ENCODE results near the gene OR5H1. TPM values are rescaled to one million over a fixed set of nuclear protein-coding genes. Genes with fewer than 3 reads are reported as not detected.
"Not testable (repeated sequence)": the region's sequence is repeated elsewhere in the genome, so short reads cannot be mapped to it uniquely, and the experiment has no call there.

OR5H1 gene
- total RNA-seq, 2 donors from 2014 or later = not detected

- not testable (repeated sequence) for ATAC-seq; DNase-seq (ENCODE audit: low spot score); H3K9me3 Mint-ChIP-seq; H3K27ac Mint-ChIP-seq; H3K4me3 Mint-ChIP-seq; H3K4me1 Mint-ChIP-seq (ENCODE audit: low read depth in 2 of 2); H3K27me3 Mint-ChIP-seq; H3K36me3 Mint-ChIP-seq
These were observed 18.9 kb downstream of the OR5H1 start for GRCh38 chr3:98149456-98149855.

GRCh38 chr3:98151241-98151640, 20.7 kb downstream of the OR5H1 start:
- DNase-seq (ENCODE audit: low spot score) (no peak), ATAC-seq (no peak)
- H3K36me3 Mint-ChIP-seq = no peaks in the 10 kb centered on the region
- no peaks in the 10 kb centered on the region for H3K4me1 Mint-ChIP-seq (ENCODE audit: low read depth in 2 of 2)
- H3K9me3 Mint-ChIP-seq = peaks cover 3% of the 10 kb centered on the region
- no peak overlapping the region for H3K27ac Mint-ChIP-seq
- no peaks in the 10 kb centered on the region for H3K27me3 Mint-ChIP-seq
- H3K4me3 Mint-ChIP-seq = no peak overlapping the region

DNA sequence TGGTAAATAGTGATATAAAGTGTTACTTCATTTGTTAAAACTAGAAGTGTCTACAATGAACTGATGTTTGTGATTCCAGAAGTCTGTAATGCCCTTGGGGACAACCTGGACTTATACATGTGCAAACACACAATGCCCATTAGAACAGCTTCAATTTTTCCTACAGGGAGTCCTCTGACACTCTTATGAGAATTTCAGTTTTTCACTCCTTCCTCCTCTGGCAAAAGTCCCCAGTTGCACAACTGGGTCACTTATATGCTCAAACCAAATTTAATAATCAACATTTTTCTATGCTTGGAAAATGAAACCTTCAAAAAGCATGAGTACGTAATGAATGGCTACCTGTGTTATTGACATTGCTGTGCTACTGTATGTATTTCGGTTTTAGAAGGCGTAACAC, 35.9 kb downstream of the OR5H1 start, which contains the start of gene OR5H15:
Gene OR5H15 (plus strand): TSS at position 301 of the 400 bp plus-strand sequence. CDS start 2,004 bp downstream, outside the sequence.
- Mint-ChIP-seq H3K4me1 (ENCODE audit: low read depth in 2 of 2) (no peaks in the 10 kb centered on the region), H3K27me3 (no peaks in the 10 kb centered on the region), H3K27ac (no peak within 1 kb of the TSS), H3K36me3 (no peaks in the 10 kb centered on the region), H3K9me3 (peaks cover 3% of the 10 kb centered on the region), H3K4me3 (no peak within 1 kb of the TSS)
- ATAC-seq (no peak), DNase-seq (ENCODE audit: low spot score) (no peak)

- Mint-ChIP-seq H3K27me3 (no peaks in the 10 kb centered on the region), H3K36me3 (no peaks in the 10 kb centered on the region), H3K9me3 (peaks cover 5% of the 10 kb centered on the region), H3K4me3 (no peak overlapping the region), H3K27ac (no peak overlapping the region), H3K4me1 (ENCODE audit: low read depth in 2 of 2) (no peaks in the 10 kb centered on the region)
- ATAC-seq = no peak
- no peak for DNase-seq (ENCODE audit: low spot score)
These were observed 40.5 kb downstream of the OR5H1 start for GRCh38 chr3:98171071-98171470.

DNA sequence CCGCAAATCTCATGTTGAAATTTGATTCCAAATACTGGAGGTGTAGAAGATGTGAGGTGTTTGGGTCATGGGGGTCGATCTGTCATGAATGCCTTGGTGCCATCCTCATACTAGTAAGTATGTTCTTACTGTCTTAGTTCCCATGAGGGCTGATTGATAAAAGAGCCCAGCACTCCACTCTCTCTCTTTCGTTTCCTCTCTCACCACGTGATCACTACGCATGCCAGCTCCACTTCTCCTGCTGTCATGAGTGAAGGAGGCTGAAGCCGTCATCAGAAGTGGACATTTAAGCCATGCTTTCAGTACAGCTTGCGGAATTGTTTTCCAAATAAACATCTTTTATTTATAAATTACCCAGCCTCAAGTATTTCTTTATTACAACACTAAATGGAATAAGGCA, 42.1 kb downstream of the OR5H1 start:
- H3K4me3 Mint-ChIP-seq = no peak overlapping the region
- H3K9me3 Mint-ChIP-seq = peaks cover 9% of the 10 kb centered on the region

GRCh38 chr3:98180319-98180890, 49.9 kb downstream of the OR5H1 start:
- H3K4me3 Mint-ChIP-seq = no peak overlapping the region
- H3K9me3 Mint-ChIP-seq = peaks cover 6% of the 10 kb centered on the region
- no peaks in the 10 kb centered on the region for H3K4me1 Mint-ChIP-seq (ENCODE audit: low read depth in 2 of 2)
- no peak for DNase-seq (ENCODE audit: low spot score)
- H3K36me3 Mint-ChIP-seq = no peaks in the 10 kb centered on the region
- no peaks in the 10 kb centered on the region for H3K27me3 Mint-ChIP-seq
- no peak for ATAC-seq
- H3K27ac Mint-ChIP-seq = no peak overlapping the region

More for the DNA sequence above, 42.1 kb downstream of the OR5H1 start:
- DNase-seq (ENCODE audit: low spot score) (no peak), ATAC-seq (no peak)
- Mint-ChIP-seq H3K36me3 (no peaks in the 10 kb centered on the region), H3K27me3 (no peaks in the 10 kb centered on the region), H3K4me1 (ENCODE audit: low read depth in 2 of 2) (no peaks in the 10 kb centered on the region), H3K27ac (no peak overlapping the region)

DNA sequence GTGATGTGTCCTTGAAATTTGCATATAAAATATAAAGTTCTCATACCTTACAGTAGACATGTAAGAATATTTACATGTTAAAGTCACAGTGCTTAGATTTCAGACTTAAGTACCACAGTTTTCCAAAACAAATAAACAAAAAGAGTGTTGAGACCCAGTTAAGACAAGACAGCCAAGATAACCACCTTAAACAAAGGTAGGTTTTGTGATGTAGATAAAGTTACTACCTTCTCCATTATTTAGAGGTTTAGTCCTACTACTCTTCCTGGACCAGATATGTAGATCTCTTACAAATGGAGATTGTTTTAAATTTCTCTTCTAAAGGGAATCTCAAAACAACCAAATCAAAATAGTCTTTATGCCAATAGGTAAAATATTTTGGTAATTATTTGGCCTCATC, 51.7 kb downstream of the OR5H1 start:
- no peak for DNase-seq (ENCODE audit: low spot score)
- Mint-ChIP-seq H3K4me3 (no peak overlapping the region), H3K27ac (no peak overlapping the region), H3K9me3 (no peaks in the 10 kb centered on the region), H3K27me3 (no peaks in the 10 kb centered on the region), H3K4me1 (ENCODE audit: low read depth in 2 of 2) (no peaks in the 10 kb centered on the region), H3K36me3 (no peaks in the 10 kb centered on the region)
- no peak for ATAC-seq

GRCh38 chr3:98185180-98185579, 54.7 kb downstream of the OR5H1 start:
- no peaks in the 10 kb centered on the region for H3K4me1 Mint-ChIP-seq (ENCODE audit: low read depth in 2 of 2)
- no peak overlapping the region for H3K4me3 Mint-ChIP-seq
- H3K36me3 Mint-ChIP-seq = no peaks in the 10 kb centered on the region
- no peaks in the 10 kb centered on the region for H3K9me3 Mint-ChIP-seq
- H3K27me3 Mint-ChIP-seq = no peaks in the 10 kb centered on the region
- DNase-seq (ENCODE audit: low spot score) (no peak), ATAC-seq (no peak)
- no peak overlapping the region for H3K27ac Mint-ChIP-seq

Other genes starting within 250 kb of the OR5H1 start
- 10 to 100 TPM; 22.0 to 50.2 TPM for gene RIOX2, start 158.3 kb upstream of the OR5H1 start, total RNA-seq
- gene GABRR3, start 95.4 kb upstream of the OR5H1 start, total RNA-seq = not detected
- gene OR5AC2, start 43.5 kb upstream of the OR5H1 start, total RNA-seq = not detected
- under 1 TPM in 1 of 2 donors, not detected in 1; 0.07 TPM for gene OR5H14, start 16.8 kb downstream of the OR5H1 start, total RNA-seq
- not detected for gene OR5H15, start 36.0 kb downstream of the OR5H1 start, total RNA-seq
- gene OR5H6, start 133.5 kb downstream of the OR5H1 start, total RNA-seq = not detected
- not detected for gene OR5H2, start 151.8 kb downstream of the OR5H1 start, total RNA-seq
- not detected for gene OR5K4, start 223.1 kb downstream of the OR5H1 start, total RNA-seq